Neural cell (in vitro differentiated cells): ENCODE data around the gene BMPR1A. TPM values are rescaled to one million over a fixed set of nuclear protein-coding genes. Genes with fewer than 3 reads are reported as not detected.

Experiments
- H2AFZ ChIP-seq: fragments of 200-600, 300-800 bp; sonication (generic), shearing (Covaris generic); 2 replicates; pipeline ENCODE4 v1.6.0; 2014; ENCODE audit warnings: low read depth, mild to moderate bottlenecking, antibody characterized with exemption, low read length, moderate library complexity
- H3F3A ChIP-seq: fragments of 200-600 bp; shearing (Covaris generic); 2 replicates; pipeline ENCODE4 v1.6.1; 2016; ENCODE audit warnings: mild to moderate bottlenecking, moderate library complexity, mixed read lengths, antibody characterized with exemption, low read length; ENCODE audit not compliant: insufficient read depth, poor library complexity, severe bottlenecking
- H3K27ac ChIP-seq: fragments of 200-600, 300-800 bp; sonication (generic), shearing (Covaris generic); 2 replicates; pipeline ENCODE4 v1.5.1; 2014; ENCODE audit warnings: mild to moderate bottlenecking, low read length, moderate library complexity
- H3K27me3 ChIP-seq: fragments of 300-800, 200-600 bp; sonication (generic), shearing (Covaris generic); 2 replicates; pipeline ENCODE4 v1.6.0; 2014; ENCODE audit warnings: mild to moderate bottlenecking, low read depth, low read length, moderate library complexity; ENCODE audit not compliant: insufficient read depth
- H3K36me3 ChIP-seq: fragments of 300-800, 200-600 bp; sonication (generic), shearing (Covaris generic); 2 replicates; pipeline ENCODE4 v1.5.1; 2014; ENCODE audit warnings: mild to moderate bottlenecking, antibody characterized with exemption, low read length, moderate library complexity; ENCODE audit not compliant: insufficient read depth
- H3K4me2 ChIP-seq: fragments of 300-800, 200-600 bp; sonication (generic), shearing (Covaris generic); 2 replicates; pipeline ENCODE4 v1.6.0; 2014; ENCODE audit warnings: mild to moderate bottlenecking, low read length
- H3K4me3 ChIP-seq: fragments of 300-800, 200-600 bp; sonication (generic), shearing (Covaris generic); 2 replicates; pipeline ENCODE4 v1.5.1; 2014; ENCODE audit warnings: mild to moderate bottlenecking, low read length, moderate library complexity
- H3K79me2 ChIP-seq: fragments of 200-600 bp; shearing (Covaris generic); replicated peaks from 2 replicates; pipeline ENCODE4 v1.6.0; 2014; ENCODE audit warnings: mild to moderate bottlenecking, low read length, moderate library complexity; ENCODE audit not compliant: insufficient read depth
- H3K9ac ChIP-seq: fragments of 300-800, 200-600 bp; sonication (generic), shearing (Covaris generic); 2 replicates; pipeline ENCODE4 v1.6.1; 2016; ENCODE audit warnings: mild to moderate bottlenecking, low read length, mixed read lengths
- H3K9me2 ChIP-seq: fragments of 200-600 bp; shearing (Covaris generic); 2 replicates; pipeline ENCODE4 v1.6.1; 2016; ENCODE audit warnings: mild to moderate bottlenecking, low read length, mixed read lengths; ENCODE audit not compliant: insufficient read depth
- H3K9me3 ChIP-seq: fragments of 200-600, 300-800 bp; sonication (generic), shearing (Covaris generic); 2 replicates; pipeline ENCODE4 v1.6.1; 2016; ENCODE audit warnings: mild to moderate bottlenecking, mixed run types, low read length, moderate library complexity, mixed read lengths
- H4K20me1 ChIP-seq: fragments of 200-600 bp; shearing (Covaris generic); 2 replicates; pipeline ENCODE4 v1.6.1; 2016; ENCODE audit warnings: mild to moderate bottlenecking, mixed run types; ENCODE audit not compliant: insufficient read depth
- CTCF ChIP-seq: fragments of 450-650 bp; IDR thresholded peaks from 2 replicates; pipeline ENCODE4 v1.5.1; 2014; ENCODE audit warnings: antibody characterized with exemption, mild to moderate bottlenecking, moderate library complexity; ENCODE audit not compliant: poor library complexity, severe bottlenecking
- EP300 ChIP-seq: fragments of 450-650 bp; conservative IDR thresholded peaks from 2 replicates; pipeline ENCODE4 v1.6.1; 2014; ENCODE audit warnings: antibody characterized with exemption, mild to moderate bottlenecking, moderate library complexity; ENCODE audit not compliant: poor library complexity, severe bottlenecking
- EZH2 ChIP-seq: fragments of 200-600, 300-800 bp; shearing (Covaris generic), sonication (generic); IDR thresholded peaks from 2 replicates; pipeline ENCODE4 v1.6.1; 2014; ENCODE audit warnings: antibody characterized with exemption, low read length, borderline replicate concordance, mild to moderate bottlenecking; ENCODE audit not compliant: insufficient read depth, poor library complexity, severe bottlenecking
- MXI1 ChIP-seq: fragments of 450-650 bp; conservative IDR thresholded peaks from 2 replicates; pipeline ENCODE4 v1.6.1; 2014; ENCODE audit warnings: antibody characterized with exemption, mild to moderate bottlenecking; ENCODE audit not compliant: poor library complexity, severe bottlenecking
- POLR2AphosphoS5 ChIP-seq: IDR thresholded peaks from 2 replicates; pipeline ENCODE4 v1.6.1; 2012
- RAD21 ChIP-seq: fragments of 450-650 bp; conservative IDR thresholded peaks from 2 replicates; pipeline ENCODE4 v1.6.1; 2014; ENCODE audit warnings: antibody characterized with exemption, mild to moderate bottlenecking, moderate library complexity
- REST ChIP-seq: IDR thresholded peaks from 2 replicates; pipeline ENCODE4 v1.6.1; 2012; ENCODE audit warnings: borderline replicate concordance
- SMC3 ChIP-seq: fragments of 450-650 bp; conservative IDR thresholded peaks from 2 replicates; pipeline ENCODE4 v1.6.1; 2014; ENCODE audit warnings: antibody characterized with exemption, mild to moderate bottlenecking, moderate library complexity; ENCODE audit not compliant: poor library complexity
- TAF1 ChIP-seq: IDR thresholded peaks from 2 replicates; pipeline ENCODE4 v1.6.1; 2012; ENCODE audit warnings: low read depth
- polyA plus RNA-seq: library from polyadenylated mRNA; depleted of rRNA; stranded (reverse); fragments of >200 nt; gene quantifications from 2 replicates; pipeline ENCODE4 v1.2.3, GENCODE V29; 2014

BMPR1A gene
- polyA plus RNA-seq, 1 donor from 2014 or later: 29.9 TPM

GRCh38 chr10:86871563-86872183 is 115.3 kb downstream of the BMPR1A start:
- Histone ChIP-seq H3K9me3 (no peaks in the 10 kb centered on the region), H3K79me2 (peaks cover 6% of the 10 kb centered on the region), H2AFZ (no peak overlapping the region), H3K4me3 (no peak overlapping the region), H3K27me3 (no peaks in the 10 kb centered on the region), H3K27ac (no peak overlapping the region), H4K20me1 (no peaks in the 10 kb centered on the region), H3F3A (no peaks in the 10 kb centered on the region), H3K9ac (no peak overlapping the region), H3K4me2 (no peak overlapping the region), H3K36me3 (no peaks in the 10 kb centered on the region), H3K9me2 (no peaks in the 10 kb centered on the region)
- no peak for TF ChIP-seq REST
- TF ChIP-seq MXI1: no peak
- TF ChIP-seq SMC3: no peak
- no peak for TF ChIP-seq RAD21
- no peak for TF ChIP-seq POLR2AphosphoS5
- no peak for TF ChIP-seq TAF1
- TF ChIP-seq EZH2: no peak
- TF ChIP-seq EP300: no peak
- TF ChIP-seq CTCF: no peak

- Histone ChIP-seq H3K27ac (no peak overlapping the region), H3K4me3 (no peak overlapping the region), H3F3A (no peaks in the 10 kb centered on the region), H3K9me3 (no peaks in the 10 kb centered on the region), H3K9ac (no peak overlapping the region), H3K4me2 (no peak overlapping the region), H3K79me2 (peaks cover 6% of the 10 kb centered on the region), H3K9me2 (no peaks in the 10 kb centered on the region), H3K36me3 (no peaks in the 10 kb centered on the region), H3K27me3 (no peaks in the 10 kb centered on the region), H2AFZ (no peak overlapping the region), H4K20me1 (no peaks in the 10 kb centered on the region)
- TF ChIP-seq REST (no peak), POLR2AphosphoS5 (no peak), TAF1 (no peak), MXI1 (no peak), EP300 (no peak), SMC3 (no peak), CTCF (no peak), RAD21 (no peak), EZH2 (no peak)
Observed at GRCh38 chr10:86872757-86873156, 116.3 kb downstream of the BMPR1A start.
